ENCODE measurements around the gene TMEM101. TPM values are rescaled to one million over a fixed set of nuclear protein-coding genes. Genes with fewer than 3 reads are reported as not detected.
"Not testable (repeated sequence)": the region's sequence is repeated elsewhere in the genome, so short reads cannot be mapped to it uniquely, and the experiment has no call there.

The TMEM101 gene
- total RNA-seq, 1 donor from 2014 or later = 21.3 TPM

- intact Hi-C loops (cut with DNase I) = no loop called here
- ATAC-seq (ENCODE audit: poor library complexity) = no peak
- no peak for DNase-seq
These were observed 15.7 kb upstream of the TMEM101 start for GRCh38 chr17:44030482-44030881.

DNA sequence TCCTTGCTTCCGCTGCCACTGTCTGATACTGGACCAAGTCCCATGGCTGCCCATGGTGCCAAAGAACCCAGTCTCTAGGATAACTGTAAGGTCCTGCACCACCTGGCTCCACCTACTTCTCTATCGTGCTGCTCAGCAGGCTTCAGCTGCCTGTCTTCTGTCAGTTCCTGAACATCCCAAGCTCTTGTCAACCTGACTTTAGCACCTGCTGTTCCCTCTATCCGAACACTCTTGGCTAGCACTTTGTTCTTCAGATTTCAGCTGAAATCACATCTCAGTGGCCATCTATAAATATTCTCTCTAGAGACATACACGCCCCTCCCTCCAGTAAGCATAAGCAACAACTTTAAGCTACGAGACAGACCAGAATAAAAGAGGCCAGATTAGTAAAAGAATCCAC lies 15.0 kb upstream of the TMEM101 start:
- ATAC-seq (ENCODE audit: poor library complexity) (no peak), DNase-seq (no peak)
- intact Hi-C loops (cut with DNase I) = no loop called here

- intact Hi-C loops (cut with DNase I) = no loop called here
These were observed 10.1 kb upstream of the TMEM101 start for GRCh38 chr17:44024853-44025252.

DNA sequence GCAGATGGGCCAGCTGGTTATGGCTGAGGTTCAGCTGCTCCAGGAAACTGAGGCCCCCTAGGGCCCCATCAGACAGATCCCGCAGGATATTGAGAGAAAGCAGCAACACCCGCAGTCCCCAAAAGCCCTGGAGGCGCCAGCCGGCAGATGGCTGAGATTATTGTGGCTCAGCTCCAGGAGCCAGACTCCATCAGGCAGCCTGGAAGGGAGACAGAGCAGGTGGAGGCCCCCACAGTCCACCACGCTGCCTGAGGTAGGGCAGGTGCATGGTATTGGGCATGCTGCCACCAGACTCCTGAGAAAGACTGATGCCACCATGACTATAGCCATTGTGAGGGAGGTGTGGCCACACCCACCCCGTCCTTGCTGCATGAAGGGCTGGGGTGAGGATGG lies 9.5 kb upstream of the TMEM101 start:
- intact Hi-C loops (cut with DNase I) = no loop called here
- no peak for ATAC-seq (ENCODE audit: poor library complexity)
- DNase-seq = no peak

More at GRCh38 chr17:44024853-44025252, 10.1 kb upstream of the TMEM101 start:
- DNase-seq = no peak
- no peak for ATAC-seq (ENCODE audit: poor library complexity)

GRCh38 chr17:44023545-44024270 lies 8.9 kb upstream of the TMEM101 start:
- ATAC-seq (ENCODE audit: poor library complexity) = no peak
- no peak for DNase-seq
- intact Hi-C loops (cut with DNase I) = no loop called here

GRCh38 chr17:44022246-44022645 lies 7.5 kb upstream of the TMEM101 start:
- no peak for ATAC-seq (ENCODE audit: poor library complexity)
- no peak for DNase-seq
- intact Hi-C loops (cut with DNase I) = no loop called here

- DNase-seq; intact Hi-C loops (cut with DNase I): not testable (repeated sequence)
These were observed 6.5 kb upstream of the TMEM101 start for GRCh38 chr17:44021227-44021626.

GRCh38 chr17:44014133-44014436 lies 678 bp downstream of the TMEM101 start:
- intact Hi-C loops (cut with DNase I) = no loop called here
- DNase-seq (no peak), ATAC-seq (ENCODE audit: poor library complexity) (no peak)

More at GRCh38 chr17:44021227-44021626, 6.5 kb upstream of the TMEM101 start:
- ATAC-seq (ENCODE audit: poor library complexity) = not testable (repeated sequence)

GRCh38 chr17:44012874-44013273 lies 1.9 kb downstream of the TMEM101 start:
- ATAC-seq (ENCODE audit: poor library complexity) (no peak), DNase-seq (no peak)
- intact Hi-C loops (cut with DNase I) = no loop called here

DNA sequence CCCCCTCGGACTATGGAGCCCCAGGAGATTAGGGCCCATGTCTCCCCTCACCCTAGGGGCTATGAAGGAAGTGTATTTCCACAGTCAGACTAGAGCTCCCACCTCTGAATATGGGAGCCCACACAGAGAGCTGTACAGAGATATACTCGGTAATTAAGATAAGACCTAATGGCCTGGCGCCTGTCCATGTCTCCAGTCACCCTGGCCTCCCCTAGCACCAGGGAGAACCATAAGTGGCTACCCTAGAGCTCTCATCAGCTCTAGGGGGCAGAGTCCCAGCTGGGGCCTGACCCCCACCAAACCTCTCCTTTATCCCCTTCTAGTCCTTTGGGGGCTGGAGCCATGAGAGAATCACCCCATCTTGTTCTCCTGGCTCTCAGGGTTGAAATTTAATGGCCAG lies 2.4 kb downstream of the TMEM101 start:
- intact Hi-C loops (cut with DNase I) = no loop called here
- DNase-seq (no peak), ATAC-seq (ENCODE audit: poor library complexity) (peak; percentile 24)

DNA sequence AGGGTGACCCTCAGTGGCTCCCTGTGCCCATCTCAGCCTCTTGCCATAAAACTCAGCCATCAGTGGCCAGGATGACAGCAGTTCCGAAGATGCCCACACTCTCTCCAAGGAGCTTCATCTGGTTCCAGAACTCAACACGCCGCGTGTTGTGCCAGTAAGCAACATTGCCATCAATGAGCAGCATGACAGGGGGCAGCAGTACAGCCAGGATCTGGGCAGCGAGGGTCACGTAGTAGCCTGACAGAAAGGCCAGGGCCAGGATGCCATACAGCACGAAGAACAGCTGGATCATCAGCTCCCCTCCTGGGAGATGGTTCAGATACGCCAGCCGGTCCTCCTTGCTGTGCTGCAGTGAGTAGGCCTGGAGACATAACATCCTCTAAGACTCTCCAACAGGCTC lies 2.9 kb downstream of the TMEM101 start:
- ATAC-seq (ENCODE audit: poor library complexity) (no peak), DNase-seq (no peak)
- intact Hi-C loops (cut with DNase I) = no loop called here

GRCh38 chr17:44010966-44011647 lies 3.7 kb downstream of the TMEM101 start:
- intact Hi-C loops (cut with DNase I) = no loop called here
- peak; percentile 26 for ATAC-seq (ENCODE audit: poor library complexity)

DNA sequence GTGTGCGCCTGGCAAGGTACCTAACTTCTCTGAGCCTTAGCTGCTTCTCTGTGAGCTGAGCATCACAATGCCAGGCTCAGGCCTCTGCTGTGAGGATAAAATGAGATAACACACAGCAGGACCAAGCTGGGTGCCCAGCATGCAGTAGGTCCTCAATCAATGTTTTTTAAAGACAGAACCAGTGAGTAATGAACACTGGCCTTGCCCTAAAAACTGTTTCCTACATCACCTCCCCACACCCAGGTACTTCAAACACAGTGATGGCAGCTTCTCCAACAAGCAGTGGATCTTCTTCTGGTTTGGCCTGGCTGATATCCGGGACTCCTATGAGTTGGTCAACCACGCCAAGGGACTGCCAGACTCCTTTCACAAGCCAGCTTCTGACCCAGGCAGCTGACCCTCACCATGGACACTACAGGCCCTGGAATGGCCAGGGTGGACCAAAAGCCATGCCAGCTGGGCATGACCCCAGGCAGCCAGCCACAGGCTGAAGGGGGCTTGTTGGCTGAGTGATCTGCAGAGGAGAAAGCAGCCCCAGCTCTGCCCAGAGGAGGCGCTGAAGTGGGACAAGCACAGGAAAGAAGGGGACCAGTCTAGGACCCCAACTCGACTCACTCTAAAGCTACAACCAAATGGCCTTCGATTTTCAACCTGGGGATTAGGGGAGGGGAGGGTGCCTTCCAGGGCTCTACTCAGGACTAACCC lies 6.4 kb downstream of the TMEM101 start:
- DNase-seq = no peak
- ATAC-seq (ENCODE audit: poor library complexity) = no peak
- intact Hi-C loops (cut with DNase I) = no loop called here

More at GRCh38 chr17:44010966-44011647, 3.7 kb downstream of the TMEM101 start:
- no peak for DNase-seq

DNA sequence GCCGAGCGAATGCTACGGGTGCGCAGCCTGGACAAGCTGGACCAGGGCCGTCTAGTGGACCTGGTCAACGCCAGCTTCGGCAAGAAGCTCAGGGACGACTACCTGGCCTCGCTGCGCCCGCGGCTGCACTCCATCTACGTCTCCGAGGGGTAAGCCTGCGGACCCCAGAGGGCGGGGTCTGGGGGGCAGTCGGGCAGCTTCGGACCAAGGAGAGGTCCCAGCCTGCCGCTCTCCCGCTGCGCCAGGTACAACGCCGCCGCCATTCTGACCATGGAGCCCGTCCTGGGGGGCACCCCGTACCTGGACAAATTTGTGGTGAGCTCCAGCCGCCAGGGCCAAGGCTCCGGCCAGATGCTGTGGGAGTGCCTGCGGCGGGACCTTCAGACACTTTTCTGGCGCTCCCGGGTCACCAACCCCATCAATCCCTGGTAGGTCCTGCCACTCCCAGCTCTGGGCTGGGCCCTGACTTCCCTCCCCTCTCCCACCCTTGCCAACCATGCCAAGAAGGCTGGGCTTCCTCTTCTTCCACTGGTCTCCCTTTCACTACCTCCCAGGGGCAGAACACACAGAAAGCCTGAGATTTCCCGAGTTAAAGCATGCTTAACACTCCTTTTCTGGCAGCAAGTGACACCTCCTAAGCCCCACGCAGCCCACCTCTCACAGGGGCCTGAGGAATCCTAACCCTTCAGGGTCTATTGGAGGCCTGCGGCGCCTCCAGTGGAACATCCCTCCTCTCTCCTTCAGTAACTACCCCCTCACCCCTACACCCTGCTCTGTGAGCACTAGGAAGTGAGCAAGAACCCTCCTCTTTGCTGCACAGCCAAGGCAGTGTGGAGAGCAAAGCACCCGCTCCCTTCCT lies 7.2 kb downstream of the TMEM101 start:
- ATAC-seq (ENCODE audit: poor library complexity) (peak; percentile 9), DNase-seq (peak; percentile 59)
- intact Hi-C loops (cut with DNase I) = no loop called here

GRCh38 chr17:44006598-44007345 lies 8.0 kb downstream of the TMEM101 start:
- ATAC-seq (ENCODE audit: poor library complexity) = peak; percentile 90
- intact Hi-C loops (cut with DNase I) = no loop called here

GRCh38 chr17:44006272-44006597 lies 8.5 kb downstream of the TMEM101 start:
- peak; percentile 1 for ATAC-seq (ENCODE audit: poor library complexity)
- no peak for DNase-seq
- intact Hi-C loops (cut with DNase I) = no loop called here

More at GRCh38 chr17:44006598-44007345, 8.0 kb downstream of the TMEM101 start:
- peak; percentile 99 for DNase-seq

DNA sequence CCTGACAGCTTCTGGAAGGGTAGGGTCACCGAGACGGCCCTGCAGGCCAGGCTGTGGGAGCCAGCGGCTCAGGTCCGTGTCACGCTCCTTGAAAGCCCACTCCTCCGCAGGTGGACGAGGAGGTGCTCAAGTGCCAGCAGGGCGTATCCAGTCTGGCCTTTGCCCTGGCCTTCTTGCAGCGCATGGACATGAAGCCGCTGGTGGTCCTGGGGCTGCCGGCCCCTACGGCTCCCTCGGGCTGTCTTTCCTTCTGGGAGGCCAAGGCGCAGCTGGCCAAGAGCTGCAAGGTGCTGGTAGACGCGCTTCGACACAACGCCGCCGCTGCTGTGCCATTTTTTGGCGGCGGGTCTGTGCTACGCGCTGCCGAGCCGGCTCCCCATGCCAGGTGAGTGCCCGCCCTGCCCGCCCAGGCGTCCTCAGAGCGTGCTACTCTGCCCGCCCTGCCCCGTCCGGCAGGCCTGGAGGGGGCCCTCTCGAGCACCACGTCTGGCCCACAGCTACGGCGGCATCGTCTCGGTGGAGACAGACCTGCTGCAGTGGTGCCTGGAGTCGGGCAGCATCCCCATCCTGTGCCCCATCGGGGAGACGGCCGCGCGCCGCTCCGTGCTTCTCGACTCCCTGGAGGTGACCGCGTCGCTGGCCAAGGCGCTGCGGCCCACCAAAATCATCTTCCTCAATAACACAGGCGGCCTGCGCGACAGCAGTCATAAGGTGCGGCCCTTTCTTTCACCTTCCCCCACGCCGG lies 9.1 kb downstream of the TMEM101 start:
- ATAC-seq (ENCODE audit: poor library complexity) (peak; percentile 18), DNase-seq (peak; percentile 50)
- intact Hi-C loops (cut with DNase I) = no loop called here
